ENCODE data around the gene GTPBP1. TPM values are rescaled to one million over a fixed set of nuclear protein-coding genes. Genes with fewer than 3 reads are reported as not detected.

Gene GTPBP1
- polyA plus RNA-seq, 3 donors = 6.7 to 41.4 (median 12.7) TPM

DNA sequence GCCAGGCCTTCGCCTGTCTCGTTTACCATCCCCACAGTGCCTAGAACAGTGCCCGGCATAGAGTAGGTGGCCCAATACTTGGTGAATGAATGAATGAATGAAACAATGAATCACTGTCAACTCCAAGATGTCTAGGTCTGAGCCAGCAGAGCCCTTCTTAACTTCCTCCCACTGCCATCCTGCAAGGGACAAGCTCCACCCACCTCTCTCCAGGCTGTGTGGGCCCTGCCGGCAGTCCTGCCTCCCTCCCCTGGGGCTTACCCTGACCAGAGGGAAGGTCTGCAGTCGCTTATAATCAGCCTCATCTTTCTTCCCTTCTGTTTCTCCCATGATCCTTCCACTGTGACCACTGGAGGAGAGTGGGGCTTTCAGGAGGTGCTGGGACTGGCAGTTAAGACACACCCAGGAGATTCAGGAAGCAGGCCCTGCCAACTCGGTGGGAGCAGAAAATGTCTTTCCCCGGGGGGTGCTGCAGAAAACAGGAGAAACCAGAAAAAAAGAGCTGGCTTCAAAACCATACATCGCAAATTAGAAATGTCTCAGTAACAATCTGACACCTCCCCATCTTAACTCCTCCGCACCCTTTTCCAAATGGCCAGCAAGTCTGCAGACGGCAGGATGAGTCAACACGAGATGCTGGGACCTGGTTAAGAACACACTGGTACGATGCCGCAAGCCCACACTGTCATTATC lies 76.8 kb downstream of the GTPBP1 start:
- whole genome bisulfite sequencing (ENCODE audit: insufficient coverage) = 36% methylated on average over 8 of the region's 13 CpGs
- Histone ChIP-seq H3K36me3 (replicated peaks in 1 of 2; ENCODE audit: control insufficient read depth in 1 of 2, insufficient read depth in 2 of 2, low read length in 2 of 2) (peaks cover 13 to 20% of the 10 kb centered on the region in 2 donors), H3K79me2 (ENCODE audit: insufficient read depth, low read length) (no peaks in the 10 kb centered on the region), H3K4me2 (replicated peaks; ENCODE audit: extremely low read depth, low read length, poor library complexity, severe bottlenecking) (peak overlapping the region; percentile 50), H4K20me1 (ENCODE audit: insufficient read depth, low read length) (no peaks in the 10 kb centered on the region), H3K9me3 (replicated peaks in 1 of 2; ENCODE audit: control insufficient read depth in 1 of 2, insufficient read depth in 1 of 2, low read length in 2 of 2) (no peaks in the 10 kb centered on the region), H2AFZ (ENCODE audit: insufficient read depth, low read depth, low read length, poor library complexity, severe bottlenecking) (peak overlapping the region; percentile 67), H3K27me3 (ENCODE audit: control insufficient read depth in 2 of 2, insufficient read depth in 2 of 2, low read length in 2 of 2) (no peaks in the 10 kb centered on the region), H3K4me3 (replicated peaks in 1 of 3; ENCODE audit: low read depth in 2 of 3, low read length in 3 of 3) (peak overlapping the region in 1 of 3 experiments; percentile 18), H3K4me1 (ENCODE audit: control insufficient read depth in 1 of 2, insufficient read depth in 2 of 2, low read length in 2 of 2) (peaks cover 12 to 16% of the 10 kb centered on the region in 2 donors), H3K9ac (ENCODE audit: insufficient read depth, low read length, poor library complexity, severe bottlenecking) (peak overlapping the region; percentile 11), H3K27ac (ENCODE audit: low read depth in 1 of 2, low read length in 2 of 2) (peak overlapping the region in 1 of 2 donors; percentile 59)
- intact Hi-C loops (cut with micrococcal nuclease) = no loop called here
- Mint-ChIP-seq H3K4me3 (peak overlapping the region in 1 of 2 donors; percentile 69), H3K27me3 (ENCODE audit: low read depth in 3 of 3) (peaks cover 0 to 3% (median 2%) of the 10 kb centered on the region in 3 donors), H3K27ac (peak overlapping the region in 5 of 7 donors; percentile 26 to 66 (median 54)), H3K9me3 (no peaks in the 10 kb centered on the region), H3K36me3 (peaks cover 32 to 39% of the 10 kb centered on the region in 2 donors), H3K4me1 (peaks cover 16% of the 10 kb centered on the region)
- TF ChIP-seq, protein P1, sequence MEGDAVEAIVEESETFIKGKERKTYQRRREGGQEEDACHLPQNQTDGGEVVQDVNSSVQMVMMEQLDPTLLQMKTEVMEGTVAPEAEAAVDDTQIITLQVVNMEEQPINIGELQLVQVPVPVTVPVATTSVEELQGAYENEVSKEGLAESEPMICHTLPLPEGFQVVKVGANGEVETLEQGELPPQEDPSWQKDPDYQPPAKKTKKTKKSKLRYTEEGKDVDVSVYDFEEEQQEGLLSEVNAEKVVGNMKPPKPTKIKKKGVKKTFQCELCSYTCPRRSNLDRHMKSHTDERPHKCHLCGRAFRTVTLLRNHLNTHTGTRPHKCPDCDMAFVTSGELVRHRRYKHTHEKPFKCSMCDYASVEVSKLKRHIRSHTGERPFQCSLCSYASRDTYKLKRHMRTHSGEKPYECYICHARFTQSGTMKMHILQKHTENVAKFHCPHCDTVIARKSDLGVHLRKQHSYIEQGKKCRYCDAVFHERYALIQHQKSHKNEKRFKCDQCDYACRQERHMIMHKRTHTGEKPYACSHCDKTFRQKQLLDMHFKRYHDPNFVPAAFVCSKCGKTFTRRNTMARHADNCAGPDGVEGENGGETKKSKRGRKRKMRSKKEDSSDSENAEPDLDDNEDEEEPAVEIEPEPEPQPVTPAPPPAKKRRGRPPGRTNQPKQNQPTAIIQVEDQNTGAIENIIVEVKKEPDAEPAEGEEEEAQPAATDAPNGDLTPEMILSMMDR (IDR thresholded peaks at IDR 0.05) = no peak
- DNase-seq = peak; percentile 20 to 33 (median 24)

Small RNA genes within 50 kb of the gene (small RNA-seq; reads per million reads assigned to genes)
- not detected for gene AL021707.8 (ENCODE audit: insufficient read length, low read depth)

Other genes starting within 250 kb of the GTPBP1 start
- gene KDELR3, start 237.8 kb upstream of the GTPBP1 start, polyA plus RNA-seq = not detected
- 100 to 1,000 TPM in 1 of 3 donors, 10 to 100 TPM in 2; 31.4 to 434 (median 36.3) TPM for gene DDX17, start 199.6 kb upstream of the GTPBP1 start, polyA plus RNA-seq
- gene DMC1, start 135.8 kb upstream of the GTPBP1 start, polyA plus RNA-seq = not detected
- gene FAM227A, start 49.6 kb upstream of the GTPBP1 start, polyA plus RNA-seq = not detected
- gene CBY1, start 49.3 kb upstream of the GTPBP1 start, polyA plus RNA-seq = 1 to 10 TPM; 1.1 to 4.1 (median 1.7) TPM
- 10 to 100 TPM; 31.9 to 71.4 (median 58.0) TPM for gene TOMM22, start 24.0 kb upstream of the GTPBP1 start, polyA plus RNA-seq
- gene JOSD1, start 5.0 kb upstream of the GTPBP1 start, polyA plus RNA-seq = 10 to 100 TPM in 1 of 3 donors, 1 to 10 TPM in 2; 7.1 to 83.5 (median 7.2) TPM
- 100 to 1,000 TPM in 1 of 3 donors, 10 to 100 TPM in 2; 95.8 to 159 (median 97.8) TPM for gene SUN2, start 50.1 kb downstream of the GTPBP1 start, polyA plus RNA-seq
- gene DNAL4, start 88.2 kb downstream of the GTPBP1 start, polyA plus RNA-seq = 1 to 10 TPM; 8.9 to 9.3 (median 9.0) TPM
- under 1 TPM in 1 of 3 donors, not detected in 2; 0.04 TPM for gene NPTXR, start 138.1 kb downstream of the GTPBP1 start, polyA plus RNA-seq
- 10 to 100 TPM in 1 of 3 donors, 1 to 10 TPM in 2; 2.1 to 26.7 (median 5.0) TPM for gene CBX6, start 166.3 kb downstream of the GTPBP1 start, polyA plus RNA-seq